Neural crest cell (in vitro differentiated cells): ENCODE measurements around the gene LIMD2. TPM values are rescaled to one million over a fixed set of nuclear protein-coding genes. Genes with fewer than 3 reads are reported as not detected.

Experiments
- DNase-seq: peaks from one replicate; pipeline ENCODE4 v3.0.0; 2021; ENCODE audit warnings: low read depth, mixed read lengths, low spot score
- H3K27ac Mint-ChIP-seq: one replicate; pipeline ENCODE4 v1.8.0; 2021; ENCODE audit warnings: mild to moderate bottlenecking, mixed read lengths; ENCODE audit not compliant: unreplicated experiment
- H3K27me3 Mint-ChIP-seq: 2 replicates; pipeline ENCODE4 v1.8.0; 2021; ENCODE audit warnings: low read depth, mild to moderate bottlenecking, mixed read lengths
- H3K36me3 Mint-ChIP-seq: 2 replicates; pipeline ENCODE4 v1.8.0; 2021; ENCODE audit warnings: low read depth, mild to moderate bottlenecking, mixed read lengths
- H3K4me1 Mint-ChIP-seq: 2 replicates; pipeline ENCODE4 v1.8.0; 2021; ENCODE audit warnings: mixed read lengths
- H3K4me3 Mint-ChIP-seq: one replicate; pipeline ENCODE4 v1.8.0; 2021; ENCODE audit warnings: mild to moderate bottlenecking, mixed read lengths
- H3K9me3 Mint-ChIP-seq: 2 replicates; pipeline ENCODE4 v1.8.0; 2021; ENCODE audit warnings: mixed read lengths
- CTCF ChIP-seq: fragments of 200-600 bp; sonication (generic); conservative IDR thresholded peaks from 2 replicates; pipeline ENCODE4 v1.5.0; 2021; ENCODE audit warnings: antibody characterized with exemption, mild to moderate bottlenecking
- total RNA-seq: library from RNA; stranded (reverse); gene quantifications from 2 replicates; pipeline ENCODE4 v1.2.1, GENCODE V29; 2021

LIMD2 gene
- total RNA-seq, 1 donor from 2014 or later: 145 TPM

GRCh38 chr17:63685041-63685440 lies 14.9 kb downstream of the LIMD2 start:
- Mint-ChIP-seq H3K27ac (no peak overlapping the region), H3K9me3 (no peaks in the 10 kb centered on the region), H3K27me3 (no peaks in the 10 kb centered on the region), H3K36me3 (no peaks in the 10 kb centered on the region), H3K4me1 (peaks cover 23% of the 10 kb centered on the region), H3K4me3 (no peak overlapping the region)
- TF ChIP-seq CTCF: no peak
- no peak for DNase-seq

GRCh38 chr17:63682981-63683380 lies 16.9 kb downstream of the LIMD2 start:
- TF ChIP-seq CTCF: no peak
- no peak overlapping the region for H3K4me3 Mint-ChIP-seq
- H3K4me1 Mint-ChIP-seq: peaks cover 28% of the 10 kb centered on the region
- no peaks in the 10 kb centered on the region for H3K9me3 Mint-ChIP-seq
- H3K36me3 Mint-ChIP-seq: no peaks in the 10 kb centered on the region
- no peak for DNase-seq
- H3K27me3 Mint-ChIP-seq: no peaks in the 10 kb centered on the region
- H3K27ac Mint-ChIP-seq: no peak overlapping the region

GRCh38 chr17:63682441-63682840 lies 17.5 kb downstream of the LIMD2 start:
- no peaks in the 10 kb centered on the region for H3K9me3 Mint-ChIP-seq
- H3K27ac Mint-ChIP-seq: no peak overlapping the region
- peaks cover 28% of the 10 kb centered on the region for H3K4me1 Mint-ChIP-seq
- no peak overlapping the region for H3K4me3 Mint-ChIP-seq
- no peaks in the 10 kb centered on the region for H3K27me3 Mint-ChIP-seq
- TF ChIP-seq CTCF: no peak
- no peaks in the 10 kb centered on the region for H3K36me3 Mint-ChIP-seq
- DNase-seq: no peak

- DNase-seq: no peak
- TF ChIP-seq CTCF: no peak
- Mint-ChIP-seq H3K9me3 (no peaks in the 10 kb centered on the region), H3K27me3 (no peaks in the 10 kb centered on the region), H3K4me3 (no peak overlapping the region), H3K36me3 (no peaks in the 10 kb centered on the region), H3K27ac (no peak overlapping the region), H3K4me1 (peaks cover 28% of the 10 kb centered on the region)
These were observed 18.4 kb downstream of the LIMD2 start for GRCh38 chr17:63681530-63681929.

GRCh38 chr17:63680700-63681099 lies 19.2 kb downstream of the LIMD2 start:
- Mint-ChIP-seq H3K36me3 (no peaks in the 10 kb centered on the region), H3K9me3 (no peaks in the 10 kb centered on the region), H3K4me3 (no peak overlapping the region), H3K27ac (no peak overlapping the region), H3K27me3 (no peaks in the 10 kb centered on the region), H3K4me1 (peaks cover 31% of the 10 kb centered on the region)
- no peak for DNase-seq
- no peak for TF ChIP-seq CTCF

GRCh38 chr17:63679214-63679613 lies 20.7 kb downstream of the LIMD2 start:
- Mint-ChIP-seq H3K27me3 (no peaks in the 10 kb centered on the region), H3K36me3 (no peaks in the 10 kb centered on the region), H3K4me3 (no peak overlapping the region), H3K27ac (no peak overlapping the region), H3K9me3 (no peaks in the 10 kb centered on the region), H3K4me1 (peaks cover 44% of the 10 kb centered on the region)
- no peak for TF ChIP-seq CTCF
- DNase-seq: no peak
